Neutrophil (primary cell): ENCODE data around the gene LRBA.
A peak's percentile ranks its signal among the peaks of the same experiment; 100 is the strongest.

Experiments used
- H3K27ac ChIP-seq: fragments of 200-600 bp; sonication (generic); 2 replicates; pipeline ENCODE4 v1.5.1; 2016; ENCODE audit warnings: mild to moderate bottlenecking, moderate library complexity
- H3K27me3 ChIP-seq: fragments of 200-600 bp; sonication (generic); 2 replicates; pipeline ENCODE4 v1.6.0; 2016; ENCODE audit warnings: mild to moderate bottlenecking
- H3K36me3 ChIP-seq: fragments of 200-600 bp; sonication (generic); 2 replicates; pipeline ENCODE4 v1.5.1; 2017
- H3K4me1 ChIP-seq, 2 experiments: fragments of 200-600 bp in 1 of 2; sonication (generic) in 1 of 2; 1 replicate in 1 of 2; 2 replicates in 1 of 2; pipeline versions ENCODE4 v1.5.1 to v1.6.1; 2013 to 2016; ENCODE audit warnings: low read depth in 1 of 2, low read length in 1 of 2, mild to moderate bottlenecking in 1 of 2, moderate library complexity in 1 of 2; ENCODE audit not compliant: control insufficient read depth in 1 of 2, insufficient read depth in 1 of 2
- H3K4me3 ChIP-seq, 2 experiments: fragments of 200-600 bp in 1 of 2; sonication (generic) in 1 of 2; 1 replicate in 1 of 2; 2 replicates in 1 of 2; pipeline ENCODE4 v1.5.1; 2013 to 2016; ENCODE audit warnings: low read depth in 1 of 2, low read length in 1 of 2, mild to moderate bottlenecking in 1 of 2, moderate library complexity in 1 of 2
- H3K9me3 ChIP-seq: fragments of 200-600 bp; sonication (generic); 2 replicates; pipeline ENCODE4 v1.5.1; 2016
- TF ChIP-seq, protein P1 (sequence below): fragments of 200-600 bp; sonication (generic); IDR thresholded peaks from 2 replicates; pipeline ENCODE4 v1.5.1; 2016; ENCODE audit warnings: antibody characterized with exemption

Gene LRBA

DNA sequence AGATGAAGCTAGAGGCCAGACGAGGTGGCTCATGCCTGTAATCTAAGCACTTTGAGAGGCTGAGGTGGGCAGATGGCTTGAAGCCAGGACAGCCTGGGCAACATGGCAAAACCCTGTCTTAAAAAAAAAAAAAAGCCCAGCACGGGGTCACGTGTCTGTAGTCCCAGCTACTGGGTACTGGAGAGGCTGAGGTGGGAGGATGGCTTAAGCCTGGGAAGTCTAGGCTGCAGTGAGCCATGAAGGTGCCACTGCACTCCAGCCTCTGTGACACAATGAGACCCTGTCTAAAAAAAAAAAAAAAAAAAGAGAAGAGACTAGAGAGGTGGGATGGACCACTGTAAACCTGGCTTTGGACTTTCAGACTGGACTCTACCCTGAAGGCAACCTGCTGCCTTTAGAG, 10.7 kb upstream of the LRBA start:
- Histone ChIP-seq H3K9me3 (no peaks in the 10 kb centered on the region), H3K27ac (no peak overlapping the region), H3K4me1 (no peaks in the 10 kb centered on the region), H3K36me3 (no peaks in the 10 kb centered on the region), H3K4me3 (no peak overlapping the region), H3K27me3 (no peaks in the 10 kb centered on the region)
- TF ChIP-seq, protein P1, sequence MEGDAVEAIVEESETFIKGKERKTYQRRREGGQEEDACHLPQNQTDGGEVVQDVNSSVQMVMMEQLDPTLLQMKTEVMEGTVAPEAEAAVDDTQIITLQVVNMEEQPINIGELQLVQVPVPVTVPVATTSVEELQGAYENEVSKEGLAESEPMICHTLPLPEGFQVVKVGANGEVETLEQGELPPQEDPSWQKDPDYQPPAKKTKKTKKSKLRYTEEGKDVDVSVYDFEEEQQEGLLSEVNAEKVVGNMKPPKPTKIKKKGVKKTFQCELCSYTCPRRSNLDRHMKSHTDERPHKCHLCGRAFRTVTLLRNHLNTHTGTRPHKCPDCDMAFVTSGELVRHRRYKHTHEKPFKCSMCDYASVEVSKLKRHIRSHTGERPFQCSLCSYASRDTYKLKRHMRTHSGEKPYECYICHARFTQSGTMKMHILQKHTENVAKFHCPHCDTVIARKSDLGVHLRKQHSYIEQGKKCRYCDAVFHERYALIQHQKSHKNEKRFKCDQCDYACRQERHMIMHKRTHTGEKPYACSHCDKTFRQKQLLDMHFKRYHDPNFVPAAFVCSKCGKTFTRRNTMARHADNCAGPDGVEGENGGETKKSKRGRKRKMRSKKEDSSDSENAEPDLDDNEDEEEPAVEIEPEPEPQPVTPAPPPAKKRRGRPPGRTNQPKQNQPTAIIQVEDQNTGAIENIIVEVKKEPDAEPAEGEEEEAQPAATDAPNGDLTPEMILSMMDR: no peak

DNA sequence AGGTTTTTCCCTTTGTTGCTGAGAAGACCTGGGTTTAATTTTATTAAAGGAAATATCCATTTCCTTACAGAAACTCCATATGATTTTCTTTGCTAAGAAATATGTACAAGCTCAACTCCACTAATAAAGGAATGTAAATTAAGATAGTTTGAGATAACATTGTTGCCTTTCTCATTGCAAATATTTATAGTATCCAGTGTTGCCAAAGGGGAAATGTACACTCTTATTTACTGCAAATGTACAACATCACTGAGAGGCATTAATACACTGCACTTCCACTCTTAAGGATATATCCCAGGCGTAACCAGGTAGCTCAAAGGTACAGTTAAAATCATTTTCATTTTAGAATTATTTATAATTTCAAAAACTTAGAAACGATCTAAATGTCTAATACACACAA, 7.5 kb upstream of the LRBA start:
- H3K4me1 ChIP-seq: no peaks in the 10 kb centered on the region
- H3K27me3 ChIP-seq: no peaks in the 10 kb centered on the region
- H3K27ac ChIP-seq: no peak overlapping the region
- no peaks in the 10 kb centered on the region for H3K36me3 ChIP-seq
- TF ChIP-seq, protein P1: no peak
- H3K4me3 ChIP-seq: no peak overlapping the region
- H3K9me3 ChIP-seq: no peaks in the 10 kb centered on the region

DNA sequence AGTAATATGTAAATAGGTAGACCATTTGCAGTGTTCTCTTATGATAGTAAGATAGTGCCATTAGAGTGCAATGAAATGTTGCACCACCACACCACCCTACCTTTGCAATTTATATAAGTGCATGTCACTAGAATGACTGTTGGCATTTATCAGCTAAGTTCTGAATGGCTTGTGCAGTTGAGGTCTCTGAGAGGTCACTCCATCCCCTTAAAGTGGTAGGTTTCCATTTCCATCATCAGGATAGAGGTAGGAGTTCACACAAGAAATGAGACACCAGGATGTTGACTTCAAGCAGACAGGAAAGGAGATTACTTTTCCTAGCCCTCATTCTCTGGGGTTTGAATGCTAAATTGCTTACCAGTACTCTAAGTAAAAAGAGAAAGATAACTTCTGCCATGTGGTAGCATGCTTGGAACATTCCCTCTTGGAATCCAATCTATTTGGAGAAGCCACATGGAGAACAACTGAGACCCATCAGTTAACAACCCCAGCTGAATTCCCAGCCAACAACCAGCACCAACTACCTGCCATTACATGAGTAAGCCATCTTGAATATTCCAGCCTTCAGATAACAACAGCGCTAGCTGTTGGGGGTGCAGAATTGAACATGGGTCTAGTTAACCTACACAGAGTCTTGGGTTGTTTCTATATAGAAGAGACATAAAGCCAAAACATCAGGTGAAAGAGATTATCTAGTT, 6.7 kb upstream of the LRBA start:
- H3K4me3 ChIP-seq: no peak overlapping the region
- TF ChIP-seq, protein P1: no peak
- H3K9me3 ChIP-seq: no peaks in the 10 kb centered on the region
- H3K27me3 ChIP-seq: no peaks in the 10 kb centered on the region
- H3K27ac ChIP-seq: no peak overlapping the region
- no peaks in the 10 kb centered on the region for H3K4me1 ChIP-seq
- H3K36me3 ChIP-seq: no peaks in the 10 kb centered on the region

DNA sequence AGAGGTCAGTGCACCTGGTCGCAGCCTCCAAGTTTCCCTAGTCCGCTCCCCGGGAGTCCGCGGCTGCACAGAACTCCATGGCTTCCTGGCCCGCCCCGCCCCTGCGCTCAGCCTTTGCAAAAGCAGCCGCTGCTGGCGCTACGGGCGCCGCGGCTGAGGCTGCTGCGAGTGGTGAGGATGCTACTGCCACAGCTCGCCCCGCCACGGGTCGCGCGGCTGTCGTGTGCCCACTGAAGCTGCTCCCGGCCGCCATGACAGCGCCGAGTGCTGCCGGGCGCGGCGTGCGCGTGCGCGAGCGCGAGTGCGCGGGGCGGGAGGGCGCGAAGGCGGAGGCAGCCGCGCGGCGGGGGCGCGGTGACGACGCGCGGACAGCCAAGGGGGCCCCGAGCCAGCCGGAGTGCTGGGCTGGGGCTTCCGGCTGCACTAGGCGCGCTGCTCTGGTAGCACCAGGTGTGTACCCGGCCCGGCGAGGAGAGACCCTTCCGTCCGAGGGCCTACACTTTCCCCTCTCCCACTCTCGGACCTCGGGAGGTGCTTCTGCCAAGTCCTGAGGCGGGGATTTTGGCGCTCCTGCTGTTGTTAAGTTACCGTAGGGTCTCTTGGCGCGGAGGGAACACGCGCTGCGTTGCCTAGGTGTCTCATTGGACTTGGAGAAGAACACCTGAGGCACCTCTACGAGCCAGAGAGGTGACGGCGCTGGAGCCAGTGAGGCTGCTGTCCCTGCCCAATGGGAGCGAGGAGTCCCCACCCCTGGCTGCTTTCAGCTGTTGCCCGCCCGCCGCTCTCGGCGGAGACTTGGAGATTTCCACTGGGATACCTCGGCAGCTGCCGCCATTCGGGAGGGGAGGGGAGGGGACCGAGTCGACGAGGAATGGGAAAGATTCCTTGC, 619 bp upstream of the LRBA start:
- no peaks in the 10 kb centered on the region for H3K36me3 ChIP-seq
- peak overlapping the region; percentile 91 to 94 for H3K4me3 ChIP-seq
- peak overlapping the region; percentile 72 for H3K27ac ChIP-seq
- TF ChIP-seq, protein P1: no peak
- peaks cover 18 to 29% of the 10 kb centered on the region in 2 experiments for H3K4me1 ChIP-seq
- peaks cover 6% of the 10 kb centered on the region for H3K27me3 ChIP-seq
- no peaks in the 10 kb centered on the region for H3K9me3 ChIP-seq

DNA sequence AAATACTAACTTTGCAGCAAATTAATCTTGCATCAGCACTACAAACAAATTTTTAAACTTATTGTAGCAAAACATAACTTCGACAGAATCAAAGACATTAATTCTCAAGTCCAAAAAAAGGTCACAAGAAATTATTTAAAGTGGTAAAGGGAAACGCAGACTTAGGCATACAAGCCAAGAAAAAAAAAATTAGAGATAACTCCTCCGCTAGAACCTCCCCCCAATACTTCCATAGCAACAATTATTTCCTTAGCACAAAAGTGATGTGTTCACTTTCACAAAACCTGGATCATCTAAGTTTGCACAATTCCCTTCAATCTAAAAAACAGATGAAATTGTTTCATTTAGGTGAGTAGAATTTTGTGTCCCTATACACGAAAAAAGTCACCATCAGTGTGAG, 1.1 kb downstream of the LRBA start:
- Histone ChIP-seq H3K36me3 (no peaks in the 10 kb centered on the region), H3K4me1 (peaks cover 18 to 29% of the 10 kb centered on the region in 2 experiments), H3K27ac (no peak overlapping the region), H3K27me3 (peaks cover 6% of the 10 kb centered on the region), H3K9me3 (no peaks in the 10 kb centered on the region), H3K4me3 (peak overlapping the region; percentile 91 to 94)
- TF ChIP-seq, protein P1: no peak
